HG02798 (cell line): Measurements from ENCODE around the gene CCDC28A.

Experiments used
- ATAC-seq: cut with Tn5 transposase; IDR thresholded peaks from one replicate; pipeline ENCODE4 v1.9.1; 2021; ENCODE audit warnings: mild to moderate bottlenecking; ENCODE audit not compliant: unreplicated experiment, poor library complexity

Gene CCDC28A

GRCh38 chr6:138830248-138830647 lies 56.7 kb downstream of the CCDC28A start:
- ATAC-seq: no peak

- no peak for ATAC-seq
Measured at GRCh38 chr6:138832182-138832581, 58.6 kb downstream of the CCDC28A start.

- no peak for ATAC-seq
Measured at GRCh38 chr6:138833816-138834539, 60.4 kb downstream of the CCDC28A start.

GRCh38 chr6:138837246-138837645 lies 63.7 kb downstream of the CCDC28A start:
- ATAC-seq: no peak
